GM18498 (cell line): ENCODE measurements around the gene IFI35.
A peak's percentile ranks its signal among the peaks of the same experiment; 100 is the strongest.
"Not testable (repeated sequence)": the region's sequence is repeated elsewhere in the genome, so short reads cannot be mapped to it uniquely, and the experiment has no call there.

ENCODE experiments used
- ATAC-seq: cut with Tn5 transposase; IDR thresholded peaks from one replicate; pipeline ENCODE4 v1.9.1; 2021; ENCODE audit warnings: mild to moderate bottlenecking, moderate library complexity; ENCODE audit not compliant: unreplicated experiment

IFI35 gene

DNA sequence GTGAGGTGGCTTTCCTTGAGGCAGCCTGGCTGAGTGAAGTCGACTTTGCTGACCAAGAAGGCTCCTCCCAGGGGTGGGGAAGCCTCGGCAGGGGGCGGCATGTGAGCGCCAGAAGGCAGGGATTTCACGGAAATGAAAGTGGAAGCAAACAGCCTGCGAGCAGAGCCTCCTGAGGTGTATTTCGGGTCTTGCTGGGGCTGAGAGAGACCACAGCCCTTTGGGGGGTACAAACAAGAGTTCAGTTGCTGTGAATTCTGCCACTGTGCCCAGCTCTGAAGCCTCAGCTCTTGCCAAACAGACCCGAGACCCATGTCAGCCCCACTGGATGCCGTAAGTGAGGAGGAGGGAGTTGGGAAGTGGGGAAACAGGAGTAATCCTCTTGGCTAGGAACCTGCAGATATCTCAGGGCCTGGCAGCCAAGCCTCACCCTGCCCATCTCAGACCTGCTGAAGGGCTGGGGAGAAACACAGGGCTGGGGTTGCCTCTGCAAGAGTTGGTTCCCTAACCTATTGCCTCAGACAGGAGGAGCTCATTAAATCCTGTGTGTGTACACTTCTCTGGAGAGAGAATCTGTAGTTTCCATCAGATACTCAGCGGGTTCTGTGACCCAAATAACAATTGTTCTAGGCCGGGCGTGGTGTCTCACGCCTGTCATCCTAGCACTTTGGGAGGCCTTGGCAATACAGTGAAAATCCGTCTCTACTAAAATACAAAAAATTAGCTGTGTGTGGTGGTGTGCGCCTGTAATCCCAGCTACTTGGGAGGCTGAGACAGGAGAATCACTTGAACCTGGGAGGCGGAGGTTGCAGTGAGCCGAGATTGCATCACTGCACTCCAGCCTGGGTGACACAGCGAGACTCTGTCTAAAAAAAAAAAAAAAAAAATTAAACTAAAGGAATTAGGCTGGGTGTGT, at the start of gene IFI35:
Gene IFI35 (plus strand): TSS at position 146 of the 913 bp plus-strand sequence. CDS start 164 bp downstream, at position 310.
- ATAC-seq = peak; percentile 88

DNA sequence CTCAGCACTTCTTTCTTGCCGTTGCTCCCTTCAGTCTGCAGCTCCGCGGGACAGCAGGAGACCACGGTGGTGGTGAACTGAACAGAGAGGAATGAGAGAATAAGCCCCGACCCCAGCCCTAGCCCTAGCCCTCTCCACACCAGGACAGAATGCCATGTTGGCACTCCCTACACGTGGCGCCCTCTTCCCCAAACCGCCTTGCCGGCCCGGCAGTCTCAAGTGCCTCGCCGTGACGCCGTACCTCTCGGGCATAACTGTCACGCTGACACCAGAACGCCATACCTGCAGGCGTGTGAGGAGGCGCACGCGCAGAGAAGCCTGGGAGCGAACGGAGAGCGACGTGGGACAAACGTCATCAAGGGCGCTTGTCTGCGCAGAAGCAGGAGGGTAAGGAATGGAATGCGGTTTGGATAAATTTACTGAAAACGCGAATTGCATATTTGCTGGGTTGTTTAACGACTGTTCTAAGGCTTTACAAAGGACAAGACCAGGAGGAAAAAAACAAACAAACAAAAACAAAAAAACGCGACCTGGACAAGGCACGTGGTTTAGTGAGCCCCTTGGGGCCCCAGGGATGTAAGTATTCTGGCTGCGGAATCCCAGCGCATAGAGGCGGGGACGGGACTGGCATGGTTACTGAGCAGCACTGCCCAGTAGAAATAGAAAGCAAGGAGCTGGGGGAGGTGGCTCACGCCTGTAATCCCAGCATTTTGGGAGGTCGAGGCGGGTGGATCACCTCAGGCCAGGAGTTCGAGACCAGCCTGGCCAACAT, 42.2 kb upstream of the IFI35 start, which contains the start of gene AARSD1:
Gene AARSD1 (minus strand): TSS at position 294 of the 772 bp plus-strand sequence. CDS start 14 bp downstream, at position 280.
- ATAC-seq = peak; percentile 90

DNA sequence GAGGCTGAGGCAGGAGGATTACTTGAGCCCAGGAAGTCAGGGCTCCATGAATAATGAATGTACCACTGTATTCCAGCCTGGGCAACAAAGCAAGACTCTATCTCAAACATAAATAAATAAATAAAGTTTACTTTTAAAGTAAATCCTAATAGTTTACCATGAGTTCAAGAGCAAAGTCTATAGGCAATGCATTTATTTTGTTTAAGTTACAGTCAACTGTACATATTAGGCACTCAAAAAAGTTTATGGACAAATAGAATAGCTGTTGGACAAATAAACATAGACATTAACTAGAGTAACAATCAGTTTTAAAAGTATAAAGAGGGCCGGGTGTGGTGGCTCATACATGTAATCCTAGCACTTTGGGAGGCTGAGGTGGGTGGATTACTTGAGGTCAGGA, 38.7 kb upstream of the IFI35 start:
- ATAC-seq = no peak

DNA sequence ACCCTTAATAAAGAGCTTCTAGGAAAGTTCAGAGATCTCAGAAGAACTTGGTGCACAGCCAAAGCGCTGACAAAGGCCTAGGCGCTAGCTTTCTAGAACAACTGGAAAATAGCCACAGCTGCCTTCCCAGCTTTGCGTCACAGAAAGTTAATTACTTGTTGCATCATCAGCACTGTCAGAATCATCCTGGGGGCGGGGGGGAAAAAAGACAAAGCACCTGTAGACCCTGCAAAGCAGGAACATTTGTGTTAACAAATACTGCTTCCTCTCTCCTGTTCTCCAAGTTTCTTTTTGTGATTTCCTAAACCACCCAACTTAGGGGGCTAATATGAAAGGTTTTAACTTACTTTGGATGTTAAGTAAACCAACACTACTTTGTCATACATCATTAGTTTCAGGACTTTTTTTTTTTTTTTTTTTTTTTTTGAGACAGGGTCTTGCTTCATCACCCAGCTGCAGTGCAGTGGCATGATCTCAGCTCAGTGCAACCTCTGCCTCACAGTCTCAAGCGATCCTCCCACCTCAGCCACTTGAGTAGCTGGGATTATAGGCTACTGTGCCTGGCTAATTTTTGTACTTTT, 37.5 kb upstream of the IFI35 start:
- ATAC-seq = no peak

DNA sequence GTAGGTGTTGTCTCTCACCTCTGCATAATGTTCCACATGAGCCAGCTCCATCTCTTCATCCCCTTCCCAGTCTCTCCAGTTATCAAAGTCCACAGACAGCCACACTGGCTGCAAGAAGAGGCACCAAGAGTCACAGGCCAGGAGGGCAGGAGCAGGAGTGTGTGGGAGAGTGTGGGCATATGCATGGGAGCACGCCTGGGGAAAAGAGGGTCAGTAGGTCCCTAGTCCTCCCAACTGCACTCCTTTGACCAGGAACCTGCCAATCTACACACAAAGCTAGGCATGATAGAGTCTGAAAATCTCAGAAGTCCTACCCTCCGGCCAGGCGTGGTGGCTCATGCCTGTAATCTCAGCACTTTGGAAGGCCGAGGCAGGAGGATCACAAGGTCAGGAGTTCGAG, 35.0 kb upstream of the IFI35 start:
- ATAC-seq = no peak

DNA sequence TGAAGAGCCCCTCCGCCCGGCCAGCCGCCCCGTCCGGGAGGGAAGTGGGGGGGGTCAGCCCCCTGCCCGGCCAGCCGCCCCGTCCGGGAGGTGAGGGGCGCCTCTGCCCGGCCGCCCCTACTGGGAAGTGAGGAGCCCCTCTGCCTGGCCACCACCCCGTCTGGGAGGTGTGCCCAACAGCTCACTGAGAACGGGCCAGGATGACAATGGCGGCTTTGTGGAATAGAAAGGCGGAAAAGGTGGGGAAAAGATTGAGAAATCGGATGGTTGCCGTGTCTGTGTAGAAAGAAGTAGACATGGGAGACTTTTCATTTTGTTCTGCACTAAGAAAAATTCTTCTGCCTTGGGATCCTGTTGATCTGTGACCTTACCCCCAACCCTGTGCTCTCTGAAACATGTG, 33.3 kb upstream of the IFI35 start:
- ATAC-seq = not testable (repeated sequence)

DNA sequence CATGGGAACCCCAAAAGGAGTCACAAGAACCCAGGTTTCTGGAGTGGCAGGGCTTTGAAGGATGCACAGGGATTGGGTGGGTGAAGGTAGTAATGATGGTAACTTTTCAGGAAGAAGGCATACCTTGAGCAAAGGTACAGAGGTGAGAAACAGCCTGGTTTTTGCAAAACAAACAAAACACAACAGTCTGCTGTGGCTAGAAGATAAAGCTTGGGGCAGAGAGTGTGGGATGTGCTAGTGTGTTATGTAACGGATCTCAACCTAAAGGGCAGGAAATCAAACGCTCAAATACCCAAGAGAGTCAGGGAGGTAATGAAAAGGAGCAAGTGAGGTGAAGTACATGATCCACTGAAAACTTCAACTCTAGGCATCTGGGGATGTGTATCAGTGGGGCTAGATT, 31.3 kb upstream of the IFI35 start:
- no peak for ATAC-seq

DNA sequence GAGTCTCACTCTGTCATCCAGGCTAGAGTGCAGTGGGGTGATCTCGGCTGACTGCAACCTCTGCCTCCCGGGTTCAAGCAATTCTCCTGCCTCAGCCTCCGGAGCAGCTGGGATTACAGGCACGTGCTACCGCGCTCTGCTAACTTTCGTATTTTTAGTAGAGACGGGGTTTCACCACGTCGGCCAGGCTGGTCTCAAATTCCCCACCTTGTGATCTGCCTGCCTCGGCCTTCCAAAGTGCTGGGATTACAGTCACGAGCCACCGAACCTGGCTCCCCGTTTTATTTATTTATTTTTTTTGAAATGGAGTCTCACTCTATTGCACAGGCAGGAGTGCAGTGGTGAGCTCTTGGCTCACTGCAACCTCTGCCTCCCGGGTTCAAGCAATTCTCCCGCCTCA, 30.9 kb upstream of the IFI35 start:
- ATAC-seq = not testable (repeated sequence)

DNA sequence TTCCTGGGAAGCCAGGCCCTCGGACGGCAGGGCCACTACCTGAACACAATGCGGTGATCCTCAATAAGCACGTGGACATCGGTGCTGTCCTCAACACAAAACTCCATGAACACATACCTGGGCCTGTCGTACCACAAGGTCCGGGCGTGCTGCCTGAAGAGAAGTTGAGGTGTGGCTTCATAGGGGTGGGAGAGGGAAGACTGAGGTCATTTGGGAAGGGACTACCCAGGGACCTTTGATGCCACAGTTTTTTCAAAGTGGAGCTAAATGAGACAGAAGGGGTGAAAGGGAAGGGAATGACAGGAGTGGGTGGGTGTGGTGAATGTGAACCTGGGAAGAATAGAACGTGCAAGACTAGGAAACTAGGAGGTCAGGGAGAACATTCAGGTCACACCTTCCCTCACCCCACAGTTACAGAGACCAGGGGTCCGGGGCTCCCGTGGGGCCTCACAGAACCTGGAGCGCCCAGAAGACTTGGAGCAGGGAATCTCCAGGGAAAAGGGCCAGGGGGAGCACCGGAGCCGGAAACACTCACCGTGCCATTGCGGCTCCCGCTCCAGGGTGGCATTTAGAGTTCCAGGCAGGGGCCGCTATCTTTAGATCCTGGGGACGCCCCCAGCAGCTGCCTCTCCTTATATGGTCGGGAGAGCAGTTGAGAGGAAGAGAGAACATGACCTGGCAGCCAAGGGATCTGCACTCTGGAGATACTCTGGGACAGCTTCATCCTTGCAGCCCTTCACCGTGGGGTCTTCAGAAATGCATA, 26.9 kb upstream of the IFI35 start, which contains the start of gene PTGES3L:
Gene PTGES3L (minus strand): TSS at position 570 of the 763 bp plus-strand sequence. CDS start 27 bp downstream, at position 543.
- peak; percentile 33 for ATAC-seq

DNA sequence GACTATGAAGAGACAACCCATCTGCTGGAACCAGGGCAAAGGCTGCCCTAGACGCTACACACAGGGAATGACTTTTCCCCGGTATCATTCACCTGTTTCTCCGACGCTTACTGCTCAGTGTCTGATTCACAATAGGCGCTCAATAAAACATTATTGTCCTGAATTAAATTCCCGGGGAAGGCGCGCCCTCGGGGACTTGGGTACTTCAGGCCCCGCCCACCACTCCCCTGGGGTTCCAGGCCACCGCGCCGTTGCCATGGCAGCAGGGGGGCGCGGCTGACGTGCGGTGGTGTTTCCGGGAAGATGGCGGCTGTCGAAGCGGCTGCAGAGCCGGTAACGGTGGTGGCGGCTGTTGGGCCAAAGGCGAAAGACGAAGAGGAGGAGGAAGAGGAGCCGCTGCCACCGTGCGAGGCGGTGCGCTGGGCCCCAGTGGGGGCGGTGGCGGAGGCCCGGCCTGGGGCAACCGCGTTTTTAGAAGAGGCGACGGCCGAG, 26.3 kb upstream of the IFI35 start, which contains the start of gene RUNDC1:
Gene RUNDC1 (plus strand): TSS at position 292 of the 492 bp plus-strand sequence. CDS start 12 bp downstream, at position 304.
- peak; percentile 76 for ATAC-seq

DNA sequence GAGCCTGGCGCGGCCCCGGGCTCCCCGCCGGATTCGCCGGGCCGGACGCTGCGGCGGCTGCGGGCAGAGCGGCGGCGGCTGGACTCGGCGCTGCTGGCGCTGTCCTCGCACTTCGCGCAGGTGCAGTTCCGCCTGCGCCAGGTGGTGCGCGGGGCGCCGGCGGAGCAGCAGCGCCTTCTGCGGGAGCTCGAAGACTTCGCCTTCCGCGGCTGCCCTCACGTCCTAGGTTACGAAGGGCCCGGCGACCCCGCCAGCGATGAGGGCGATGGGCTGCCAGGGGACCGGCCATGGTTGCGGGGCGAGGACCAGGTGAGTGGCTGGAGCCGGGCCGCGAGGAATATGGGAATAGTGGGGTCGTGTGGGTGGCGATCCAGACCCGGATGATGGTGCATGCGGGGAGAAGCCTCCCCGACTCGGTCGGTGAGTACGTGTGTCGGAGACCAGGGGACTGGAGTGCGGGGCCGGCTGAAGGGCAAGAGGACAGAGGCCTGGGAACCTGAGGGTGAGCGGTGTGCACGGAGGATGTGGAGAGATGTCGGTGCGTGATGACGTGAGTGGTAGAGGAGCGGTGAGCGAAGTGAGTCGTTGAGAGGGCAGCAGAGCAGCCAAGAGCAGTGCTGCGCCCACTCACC, 25.7 kb upstream of the IFI35 start:
- peak; percentile 61 for ATAC-seq

DNA sequence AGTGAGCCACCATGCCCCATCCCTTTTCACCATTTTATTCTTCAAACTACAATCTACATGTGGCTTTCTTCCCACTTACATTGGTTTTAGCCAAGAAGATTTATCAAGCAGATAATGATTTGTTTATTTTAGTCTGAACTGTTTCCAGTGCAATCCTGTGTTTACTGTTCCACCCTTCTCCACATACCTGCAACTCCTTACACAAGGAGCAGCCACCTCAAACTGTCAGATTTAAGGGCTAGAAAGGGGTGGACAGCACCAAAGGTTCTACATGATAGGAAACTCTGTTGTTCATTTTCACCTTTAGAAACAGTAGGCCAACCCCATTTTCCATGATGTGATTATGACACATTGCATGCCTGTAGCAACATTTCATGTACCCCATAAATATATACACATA, 24.3 kb upstream of the IFI35 start:
- ATAC-seq = no peak

DNA sequence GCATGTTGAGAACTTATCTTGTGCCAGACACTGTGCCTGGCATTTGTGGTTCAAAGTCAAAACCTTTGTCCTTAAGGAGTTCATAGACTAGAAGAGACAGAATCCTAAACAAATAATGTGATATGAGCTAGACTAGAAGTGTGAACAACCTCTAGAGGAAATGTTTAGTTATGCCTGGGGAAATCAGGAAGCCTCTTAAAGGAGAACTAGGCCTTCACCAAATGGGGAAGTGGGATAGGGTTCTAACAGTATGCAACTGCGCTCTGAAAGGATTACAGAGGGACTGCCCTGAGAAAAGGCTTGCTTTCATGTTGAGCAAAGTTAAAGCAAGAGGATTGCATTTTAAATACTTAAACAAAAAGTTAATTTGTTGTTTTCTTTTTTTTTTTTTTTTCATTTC, 21.4 kb upstream of the IFI35 start:
- peak; percentile 37 for ATAC-seq

DNA sequence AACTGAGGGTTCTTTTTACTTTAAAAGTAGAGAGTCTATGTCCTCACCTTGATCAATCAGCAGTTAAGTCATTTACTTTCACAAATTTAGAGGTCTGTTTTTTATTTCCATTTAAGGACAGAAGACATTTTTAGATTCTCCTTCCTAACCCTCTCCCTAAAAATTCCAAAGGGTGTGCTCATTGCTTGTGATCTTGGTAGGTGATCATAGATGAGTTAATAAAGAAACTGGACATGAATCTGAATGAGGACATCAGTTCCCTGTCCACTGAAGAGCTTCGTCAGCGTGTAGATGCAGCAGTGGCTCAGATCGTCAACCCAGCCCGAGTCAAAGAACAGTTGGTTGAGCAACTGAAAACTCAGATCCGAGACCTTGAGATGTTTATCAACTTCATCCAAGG, 17.4 kb upstream of the IFI35 start:
- no peak for ATAC-seq

DNA sequence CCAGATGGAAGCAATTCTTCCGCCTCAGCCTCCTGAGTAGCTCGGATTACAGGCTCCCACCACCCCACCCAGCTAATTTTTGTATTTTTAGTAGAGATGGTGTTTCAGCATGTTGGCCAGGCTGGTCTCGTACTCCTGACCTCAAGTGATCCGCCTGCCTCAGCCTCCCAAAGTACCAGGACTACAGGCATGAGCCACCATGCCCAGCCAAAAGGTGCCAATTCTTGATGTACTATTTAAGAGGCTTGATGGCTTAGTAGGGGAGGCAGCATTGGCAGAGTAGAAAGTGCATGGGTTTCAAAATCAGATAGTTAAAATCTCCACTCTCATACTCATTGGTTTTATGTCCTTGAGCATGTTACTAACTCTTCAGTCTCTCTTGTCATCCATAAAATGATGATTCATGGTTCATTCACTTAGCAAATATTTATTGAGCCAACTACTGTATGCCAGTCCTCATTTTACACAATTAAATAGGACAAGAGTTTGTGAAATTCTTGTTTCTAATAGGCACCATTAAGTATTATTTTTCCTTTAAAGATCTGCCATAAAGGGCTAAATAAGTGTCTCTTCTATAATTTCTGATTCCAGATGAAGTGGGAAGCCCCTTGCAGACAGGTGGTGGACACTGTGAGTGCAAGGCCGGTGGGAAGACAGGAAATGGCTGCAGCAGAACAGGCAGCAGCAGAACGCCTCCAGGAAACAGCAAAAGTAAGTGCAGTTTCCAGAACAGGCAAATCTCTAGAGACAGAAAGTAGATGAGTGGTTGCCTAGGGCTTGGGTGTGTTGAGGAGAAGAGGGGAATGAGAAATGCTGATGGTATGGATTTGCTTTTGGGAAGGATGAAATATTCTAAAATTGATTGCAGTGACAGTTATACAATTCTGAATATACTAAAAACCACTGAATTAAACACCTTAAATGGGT, 16.6 kb upstream of the IFI35 start:
- ATAC-seq = no peak

DNA sequence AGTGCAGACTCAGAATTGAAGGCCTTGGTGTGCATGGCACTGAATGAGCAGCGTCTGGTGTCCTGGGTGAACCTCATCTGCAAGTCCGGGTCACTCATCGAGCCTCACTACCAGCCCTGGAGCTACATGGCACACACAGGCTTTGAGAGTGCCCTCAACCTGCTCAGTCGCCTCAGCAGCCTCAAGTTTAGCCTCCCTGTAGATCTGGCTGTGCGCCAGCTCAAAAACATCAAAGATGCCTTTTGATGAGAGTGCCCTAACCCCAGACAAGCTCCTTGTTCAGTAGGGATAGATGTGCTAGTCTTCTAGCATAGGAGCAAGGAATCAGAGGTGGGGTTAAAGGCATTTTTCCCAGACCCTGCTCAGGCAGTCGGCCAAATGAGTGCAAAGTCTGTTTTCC, 15.1 kb upstream of the IFI35 start:
- ATAC-seq = no peak

DNA sequence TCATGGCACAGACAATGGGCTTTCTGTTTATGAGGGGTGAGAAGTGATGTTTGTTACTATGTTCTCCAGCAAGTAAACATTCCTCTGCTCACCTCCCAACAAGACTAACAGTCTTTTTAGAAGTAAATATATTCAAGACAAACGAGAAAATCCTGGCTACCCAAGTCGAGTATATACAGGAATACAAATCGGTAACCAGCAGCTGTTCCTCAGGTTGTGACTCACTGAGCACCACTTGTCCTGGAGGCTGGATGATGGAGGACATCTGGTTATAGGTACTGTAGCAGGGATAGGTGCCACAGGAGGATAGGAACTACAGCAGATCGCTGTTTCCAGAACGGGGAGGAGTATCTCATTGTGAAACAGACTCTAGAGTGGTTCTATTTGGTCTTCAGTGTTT, 13.7 kb upstream of the IFI35 start:
- ATAC-seq = no peak

DNA sequence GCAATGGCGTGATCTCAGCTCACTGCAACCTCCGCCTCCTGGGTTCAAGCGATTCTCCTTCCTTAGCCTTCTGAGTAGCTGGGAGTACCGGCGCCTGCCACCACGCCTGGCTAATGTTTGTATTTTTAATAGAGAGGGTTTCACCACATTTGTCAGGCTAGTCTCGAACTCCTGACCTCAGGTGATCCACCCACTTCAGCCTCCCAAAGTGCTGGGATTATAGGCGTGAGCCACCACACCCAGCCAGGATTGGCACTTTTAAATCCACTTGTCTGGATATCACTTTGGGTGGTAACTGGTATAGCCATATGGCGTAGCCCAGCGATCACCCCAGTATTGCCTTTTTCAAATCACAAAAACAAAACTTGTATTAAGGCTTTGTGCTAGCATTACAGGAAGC, 12.7 kb upstream of the IFI35 start:
- ATAC-seq = not testable (repeated sequence)
